Measurements from ENCODE around the gene DYSF.

- TF ChIP-seq EZH2 (IDR thresholded peaks at IDR 0.05) (no peak), FOXP2 (optimal IDR thresholded peaks at IDR 0.05; ENCODE audit: control extremely low read depth, extremely low read length, insufficient read depth) (no peak)
These were observed 145.2 kb downstream of the DYSF start for GRCh38 chr2:71598526-71598925.

Measured in SK-N-MC (cell line).